PC-9 (cell line): Measurements from ENCODE around the gene ZSCAN9.

ENCODE experiments used
- CTCF ChIP-seq: fragments of 200-600 bp; sonication (generic); conservative IDR thresholded peaks from 2 replicates; pipeline ENCODE4 v1.6.1; 2017; ENCODE audit warnings: mixed run types, antibody characterized with exemption, mild to moderate bottlenecking, moderate library complexity
- EZH2 ChIP-seq: fragments of 200-600 bp; sonication (generic); IDR thresholded peaks from 2 replicates; pipeline ENCODE4 v1.8.0; 2017; ENCODE audit warnings: antibody characterized with exemption, low read depth

GRCh38 chr6:28225056-28225834 lies at the start of gene ZSCAN9:
- TF ChIP-seq CTCF (no peak), EZH2 (no peak)
